Small intestine (tissue), 7 donors: ENCODE results near the gene SLC10A2. TPM values are rescaled to one million over a fixed set of nuclear protein-coding genes. Genes with fewer than 3 reads are reported as not detected.

ENCODE experiments used
- DNase-seq, 2 donors: peaks; one replicate each; pipeline versions ENCODE4 v3.0.0 to v3.0.0-alpha.2; 2013
- FAIRE-seq: peaks from 2 replicates; lab custom pipeline; 2012; peaks lifted over from hg19 to GRCh38; lab: Jason Lieb, UNC
- H3K27ac ChIP-seq, 3 donors: one replicate each; pipeline ENCODE4 v1.5.1; 2013; ENCODE audit warnings: low read length in 2 of 3, mild to moderate bottlenecking in 2 of 3, control low read depth in 1 of 3, inconsistent platforms in 1 of 3, low read depth in 1 of 3, moderate library complexity in 1 of 3
- H3K27me3 ChIP-seq, 3 donors: one replicate each; pipeline ENCODE4 v1.6.1; 2013; ENCODE audit warnings: low read length in 3 of 3, inconsistent platforms in 1 of 3; ENCODE audit not compliant: control insufficient read depth in 3 of 3, insufficient read depth in 3 of 3
- H3K36me3 ChIP-seq, 3 donors: one replicate each; pipeline ENCODE4 v1.6.1; 2013; ENCODE audit warnings: low read length in 3 of 3, inconsistent platforms in 1 of 3, low read depth in 1 of 3, mild to moderate bottlenecking in 1 of 3, moderate library complexity in 1 of 3; ENCODE audit not compliant: control insufficient read depth in 3 of 3, insufficient read depth in 2 of 3
- H3K4me1 ChIP-seq, 3 donors: one replicate each; pipeline ENCODE4 v1.6.1; 2013; ENCODE audit warnings: low read length in 2 of 3, inconsistent platforms in 1 of 3, low read depth in 1 of 3, mild to moderate bottlenecking in 1 of 3, moderate library complexity in 1 of 3; ENCODE audit not compliant: control insufficient read depth in 3 of 3, insufficient read depth in 2 of 3
- H3K4me3 ChIP-seq, 3 donors: one replicate each; pipeline ENCODE4 v1.5.1; 2013; ENCODE audit warnings: low read length in 3 of 3, control low read depth in 1 of 3, inconsistent platforms in 1 of 3, low read depth in 1 of 3, mild to moderate bottlenecking in 1 of 3, moderate library complexity in 1 of 3
- H3K9me3 ChIP-seq, 2 donors: one replicate each; pipeline ENCODE4 v1.6.1; 2013; ENCODE audit warnings: low read depth in 1 of 2, low read length in 1 of 2; ENCODE audit not compliant: control insufficient read depth in 2 of 2, insufficient read depth in 1 of 2
- WGBS, 3 donors: extraction: QIAGEN DNeasy Blood & Tissue Kit; methylation state at CpG; one replicate each; pipeline ENCODE4 v1.1.7; 2013; 5-methylcytosine and 5-hydroxymethylcytosine counted together
- polyA plus RNA-seq, 4 donors: library from polyadenylated mRNA; stranded (reverse) in 3 of 4; unstranded in 1 of 4; fragments of 200-250 nt in 3 of 4; fragments of 120-200 nt in 1 of 4; gene quantifications; one replicate each; pipeline versions ENCODE4 v1.2.1 to v1.2.3, GENCODE V29; 2013
- donor health status: healthy with polysubstance abuse.
- donor health status: control.
- donor health status: control.
- donor health status: Bipolar disorder and iron deficiency.
- donor health status: healthy.

SLC10A2 gene
- polyA plus RNA-seq, 4 donors = 2.2 to 28.4 (median 3.3) TPM

GRCh38 chr13:103040006-103040405 is 26.2 kb downstream of the SLC10A2 start:
- no peaks in the 10 kb centered on the region for H3K4me1 ChIP-seq
- H3K36me3 ChIP-seq = peaks cover 0 to 3% (median 0%) of the 10 kb centered on the region in 3 donors
- FAIRE-seq (no peak), DNase-seq (no peak)
- no peak overlapping the region for H3K4me3 ChIP-seq
- no peaks in the 10 kb centered on the region for H3K27me3 ChIP-seq
- 81 to 91% (median 90%) methylated on average over 1 of the region's 1 CpG for WGBS, 3 donors
- no peaks in the 10 kb centered on the region for H3K9me3 ChIP-seq
- no peak overlapping the region for H3K27ac ChIP-seq

DNA sequence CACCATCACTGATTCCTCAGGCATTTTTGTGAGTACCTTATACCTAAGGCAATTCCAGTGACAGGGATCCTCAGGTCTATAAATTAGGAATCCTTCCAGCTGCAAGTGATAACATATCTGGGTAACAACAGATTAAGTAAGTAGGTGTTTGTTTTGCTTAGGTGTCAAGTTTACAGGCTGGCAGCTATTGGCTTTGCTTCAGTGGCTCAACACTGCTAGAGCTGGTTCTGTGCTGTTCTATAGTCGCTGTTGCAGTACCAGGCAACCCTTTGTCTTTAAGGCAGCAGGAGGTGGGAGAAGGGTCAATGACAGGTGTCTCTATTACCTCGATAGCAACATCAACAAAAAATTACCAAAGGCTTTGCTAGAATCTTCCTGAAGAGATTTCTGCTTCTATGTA is 27.0 kb downstream of the SLC10A2 start:
- FAIRE-seq (no peak), DNase-seq (no peak)
- no peak overlapping the region for H3K27ac ChIP-seq
- H3K36me3 ChIP-seq = peaks cover 0 to 2% (median 0%) of the 10 kb centered on the region in 3 donors
- no peaks in the 10 kb centered on the region for H3K27me3 ChIP-seq
- no peak overlapping the region for H3K4me3 ChIP-seq
- no peaks in the 10 kb centered on the region for H3K9me3 ChIP-seq
- H3K4me1 ChIP-seq = no peaks in the 10 kb centered on the region
- WGBS, 3 donors = 42 to 55% (median 44%) methylated on average over 2 of the region's 2 CpGs

- peaks cover 0 to 4% (median 0%) of the 10 kb centered on the region in 3 donors for H3K4me1 ChIP-seq
- H3K4me3 ChIP-seq = no peak overlapping the region
- DNase-seq (peak in 1 of 2 donors; percentile 7), FAIRE-seq (no peak)
- H3K36me3 ChIP-seq = no peaks in the 10 kb centered on the region
- no peaks in the 10 kb centered on the region for H3K27me3 ChIP-seq
- no peak overlapping the region for H3K27ac ChIP-seq
- 21 to 57% (median 36%) methylated on average over 1 of the region's 1 CpG for WGBS, 3 donors
- no peaks in the 10 kb centered on the region for H3K9me3 ChIP-seq
These were observed 29.9 kb downstream of the SLC10A2 start for GRCh38 chr13:103036268-103036667.

GRCh38 chr13:103033999-103034398 is 32.2 kb downstream of the SLC10A2 start:
- H3K27me3 ChIP-seq = no peaks in the 10 kb centered on the region
- WGBS, 3 donors = 67 to 84% (median 78%) methylated on average over 2 of the region's 2 CpGs
- no peak overlapping the region for H3K4me3 ChIP-seq
- FAIRE-seq (no peak), DNase-seq (no peak)
- no peak overlapping the region for H3K27ac ChIP-seq
- no peaks in the 10 kb centered on the region for H3K36me3 ChIP-seq
- H3K4me1 ChIP-seq = peaks cover 0 to 7% (median 0%) of the 10 kb centered on the region in 3 donors
- peaks cover 0 to 4% of the 10 kb centered on the region in 2 donors for H3K9me3 ChIP-seq

- Histone ChIP-seq H3K36me3 (no peaks in the 10 kb centered on the region), H3K9me3 (peaks cover 0 to 11% of the 10 kb centered on the region in 2 donors), H3K4me3 (no peak overlapping the region), H3K27ac (peak overlapping the region in 1 of 3 donors; percentile 68), H3K4me1 (peaks cover 0 to 7% (median 0%) of the 10 kb centered on the region in 3 donors), H3K27me3 (no peaks in the 10 kb centered on the region)
- 21 to 47% (median 29%) methylated on average over 2 of the region's 2 CpGs for WGBS, 3 donors
- DNase-seq = peak in 1 of 2 donors; percentile 51
- FAIRE-seq = no peak
These were observed 34.8 kb downstream of the SLC10A2 start for GRCh38 chr13:103031332-103031873.

- no peak for FAIRE-seq
- 80 to 93% (median 84%) methylated on average over 2 of the region's 2 CpGs for WGBS, 3 donors
These were observed 35.4 kb downstream of the SLC10A2 start for GRCh38 chr13:103030776-103031175.

GRCh38 chr13:103029798-103030197 is 36.4 kb downstream of the SLC10A2 start:
- no peak overlapping the region for H3K27ac ChIP-seq
- no peaks in the 10 kb centered on the region for H3K36me3 ChIP-seq
- H3K9me3 ChIP-seq = peaks cover 0 to 11% of the 10 kb centered on the region in 2 donors
- no peaks in the 10 kb centered on the region for H3K27me3 ChIP-seq
- 65 to 94% (median 83%) methylated on average over 2 of the region's 2 CpGs for WGBS, 3 donors
- FAIRE-seq (no peak), DNase-seq (no peak)
- no peak overlapping the region for H3K4me3 ChIP-seq
- H3K4me1 ChIP-seq = peaks cover 0 to 7% (median 0%) of the 10 kb centered on the region in 3 donors

More at GRCh38 chr13:103030776-103031175, 35.4 kb downstream of the SLC10A2 start:
- Histone ChIP-seq H3K4me3 (no peak overlapping the region), H3K27ac (no peak overlapping the region), H3K27me3 (no peaks in the 10 kb centered on the region), H3K9me3 (peaks cover 0 to 11% of the 10 kb centered on the region in 2 donors), H3K4me1 (peaks cover 0 to 7% (median 0%) of the 10 kb centered on the region in 3 donors), H3K36me3 (no peaks in the 10 kb centered on the region)
- DNase-seq = no peak

DNA sequence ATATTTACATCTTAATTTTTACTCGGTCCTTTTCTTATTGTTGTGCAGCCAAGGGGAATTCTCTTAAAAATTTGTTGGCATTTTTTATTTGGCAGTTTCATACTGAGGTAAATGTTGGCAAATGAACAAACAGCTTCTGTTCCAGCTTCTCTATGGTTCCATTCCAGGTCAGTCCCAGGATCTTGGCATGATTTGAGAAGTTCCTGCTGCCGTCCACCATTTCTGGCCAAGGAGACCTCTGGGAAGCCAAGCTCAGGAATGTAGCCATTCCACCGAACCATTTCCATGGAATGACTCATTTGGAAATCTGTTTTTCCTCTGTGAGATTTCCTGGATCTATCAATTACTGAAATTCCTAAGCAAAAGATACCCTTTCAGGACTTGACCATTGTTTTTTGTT is 43.9 kb downstream of the SLC10A2 start:
- Histone ChIP-seq H3K27me3 (no peaks in the 10 kb centered on the region), H3K36me3 (no peaks in the 10 kb centered on the region), H3K9me3 (peaks cover 0 to 2% of the 10 kb centered on the region in 2 donors), H3K4me3 (no peak overlapping the region), H3K27ac (no peak overlapping the region), H3K4me1 (no peaks in the 10 kb centered on the region)
- DNase-seq (no peak), FAIRE-seq (no peak)
- WGBS, 3 donors = 60 to 87% (median 78%) methylated on average over 3 of the region's 3 CpGs

DNA sequence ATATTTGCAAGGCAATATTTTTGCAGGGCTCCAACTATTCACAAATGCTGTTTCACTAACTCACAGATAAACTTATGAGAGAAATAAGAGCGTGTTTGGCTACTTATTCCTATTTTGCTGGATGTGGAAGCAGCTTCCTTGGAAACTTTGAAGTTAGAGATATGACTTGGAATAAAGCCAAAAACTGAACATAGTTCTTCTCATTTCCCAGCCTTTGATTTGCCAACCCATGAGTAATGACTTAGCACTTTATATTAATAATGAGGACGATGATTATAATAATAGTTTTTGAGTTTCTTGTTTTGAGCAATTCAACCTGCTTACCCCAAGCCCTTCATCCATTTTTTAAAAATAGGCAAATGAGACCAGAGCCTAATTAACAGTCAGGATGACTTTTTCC is 47.7 kb downstream of the SLC10A2 start:
- WGBS, 3 donors = 39 to 53% (median 46%) methylated on average over 2 of the region's 2 CpGs
- Histone ChIP-seq H3K36me3 (no peaks in the 10 kb centered on the region), H3K9me3 (no peaks in the 10 kb centered on the region), H3K4me3 (no peak overlapping the region), H3K27me3 (no peaks in the 10 kb centered on the region), H3K4me1 (no peaks in the 10 kb centered on the region), H3K27ac (no peak overlapping the region)
- FAIRE-seq (no peak), DNase-seq (peak in 1 of 2 donors; percentile 15)
